ENCODE results near the gene TCF3.

DNA sequence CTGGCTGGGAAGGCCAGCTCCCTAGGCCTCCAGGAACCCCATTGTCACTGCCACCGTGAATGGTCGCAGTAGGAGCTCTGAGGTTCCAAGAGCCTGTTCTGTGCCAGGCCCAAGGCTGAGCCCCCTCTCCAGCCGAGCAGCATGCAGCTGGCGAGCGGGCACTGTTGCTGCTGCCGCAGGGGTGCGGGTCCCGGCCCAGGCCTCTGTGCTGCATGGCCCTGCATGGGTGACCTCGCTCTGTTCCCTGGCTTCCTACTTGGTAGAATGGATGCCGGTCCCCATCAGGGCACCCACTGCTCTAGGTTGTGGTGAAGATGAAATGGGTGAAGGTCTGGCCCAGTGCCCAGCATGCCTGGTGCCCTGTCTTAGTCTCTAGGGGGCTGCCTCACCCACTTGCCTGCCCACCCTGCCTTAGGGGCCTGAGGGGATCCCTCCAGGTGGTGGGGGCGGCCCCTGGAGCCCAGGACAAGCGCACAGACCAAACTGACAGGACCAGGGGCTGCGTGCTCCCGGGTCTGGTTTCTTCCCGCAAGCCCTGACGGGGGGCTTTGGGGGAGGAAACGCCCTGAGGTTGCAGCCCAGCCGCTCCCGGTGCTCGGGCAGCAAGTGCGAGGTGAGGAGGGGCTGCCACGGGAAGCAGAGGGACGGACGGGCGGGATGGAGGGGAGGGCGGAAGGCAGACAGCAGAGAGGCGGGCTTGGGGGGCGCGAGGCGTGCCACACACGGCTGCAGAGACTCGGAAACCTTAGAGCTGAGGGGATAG lies 38.4 kb downstream of the TCF3 start:
- TF ChIP-seq, protein P1, sequence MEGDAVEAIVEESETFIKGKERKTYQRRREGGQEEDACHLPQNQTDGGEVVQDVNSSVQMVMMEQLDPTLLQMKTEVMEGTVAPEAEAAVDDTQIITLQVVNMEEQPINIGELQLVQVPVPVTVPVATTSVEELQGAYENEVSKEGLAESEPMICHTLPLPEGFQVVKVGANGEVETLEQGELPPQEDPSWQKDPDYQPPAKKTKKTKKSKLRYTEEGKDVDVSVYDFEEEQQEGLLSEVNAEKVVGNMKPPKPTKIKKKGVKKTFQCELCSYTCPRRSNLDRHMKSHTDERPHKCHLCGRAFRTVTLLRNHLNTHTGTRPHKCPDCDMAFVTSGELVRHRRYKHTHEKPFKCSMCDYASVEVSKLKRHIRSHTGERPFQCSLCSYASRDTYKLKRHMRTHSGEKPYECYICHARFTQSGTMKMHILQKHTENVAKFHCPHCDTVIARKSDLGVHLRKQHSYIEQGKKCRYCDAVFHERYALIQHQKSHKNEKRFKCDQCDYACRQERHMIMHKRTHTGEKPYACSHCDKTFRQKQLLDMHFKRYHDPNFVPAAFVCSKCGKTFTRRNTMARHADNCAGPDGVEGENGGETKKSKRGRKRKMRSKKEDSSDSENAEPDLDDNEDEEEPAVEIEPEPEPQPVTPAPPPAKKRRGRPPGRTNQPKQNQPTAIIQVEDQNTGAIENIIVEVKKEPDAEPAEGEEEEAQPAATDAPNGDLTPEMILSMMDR (IDR thresholded peaks at IDR 0.05), result no peak
- TF ChIP-seq POLR2AphosphoS5 (IDR thresholded peaks at IDR 0.05) (no peak), POLR2A (IDR thresholded peaks at IDR 0.05) (no peak)
